ENCODE data around the gene CHTF18.

Gene CHTF18

DNA sequence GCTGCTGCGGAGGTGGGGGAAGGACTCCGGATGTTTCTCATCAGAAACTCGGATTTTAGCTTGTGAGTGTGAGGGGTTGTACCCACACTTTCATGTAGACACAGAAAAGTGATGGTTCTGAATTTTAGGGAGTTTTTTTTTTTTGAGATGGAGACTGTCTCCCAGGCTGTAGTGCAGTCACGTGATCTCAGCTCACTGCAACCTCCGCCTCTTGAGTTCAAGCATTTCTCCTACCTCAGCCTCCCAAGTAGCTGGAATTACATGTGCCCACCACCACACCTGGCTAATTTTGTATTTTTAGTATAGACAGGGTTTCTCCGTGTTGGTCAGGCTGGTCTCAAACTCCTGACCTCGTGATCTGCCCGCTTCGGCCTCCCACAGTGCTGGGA is 34.5 kb downstream of the CHTF18 start:
- Histone ChIP-seq H4K8ac (ENCODE audit: low read length) (no peak overlapping the region), H2AFZ (ENCODE audit: low read depth, low read length) (no peak overlapping the region), H2BK12ac (ENCODE audit: low read length in 2 of 2) (no peak overlapping the region), H3K4me2 (ENCODE audit: low read length, poor library complexity, severe bottlenecking) (no peak overlapping the region), H3K79me1 (replicated peaks; ENCODE audit: low read length, poor library complexity, severe bottlenecking) (no peaks in the 10 kb centered on the region), H3K36me3 (ENCODE audit: control insufficient read depth in 1 of 2, insufficient read depth in 2 of 2, low read depth in 1 of 2, low read length in 2 of 2) (peaks cover 0 to 4% of the 10 kb centered on the region in 2 experiments), H3K27me3 (ENCODE audit: control insufficient read depth in 1 of 2, insufficient read depth in 1 of 2, low read length in 2 of 2) (peaks cover 0 to 68% of the 10 kb centered on the region in 2 experiments), H3K9ac (ENCODE audit: low read length) (no peak overlapping the region), H3K4ac (ENCODE audit: low read depth in 1 of 2, low read length in 2 of 2) (no peak overlapping the region), H2BK120ac (ENCODE audit: low read depth, low read length) (no peak overlapping the region), H3K27ac (ENCODE audit: low read length, poor library complexity, severe bottlenecking) (no peak overlapping the region), H2BK15ac (ENCODE audit: low read depth, poor library complexity, severe bottlenecking) (no peak overlapping the region), H3K14ac (ENCODE audit: low read length in 2 of 2) (no peak overlapping the region), H3K4me3 (ENCODE audit: insufficient read depth in 1 of 2, low read depth in 1 of 2, low read length in 2 of 2) (no peak overlapping the region), H3K9me3 (ENCODE audit: control insufficient read depth, low read length) (peaks cover 5% of the 10 kb centered on the region), H2BK5ac (ENCODE audit: low read depth, low read length, poor library complexity, severe bottlenecking) (no peak overlapping the region), H4K91ac (ENCODE audit: low read length) (no peak overlapping the region), H3K18ac (ENCODE audit: low read depth in 1 of 2, low read length in 2 of 2) (no peak overlapping the region), H3K4me1 (ENCODE audit: control insufficient read depth, insufficient read depth, low read depth, low read length) (peaks cover 10% of the 10 kb centered on the region), H2AK5ac (ENCODE audit: low read length, severe bottlenecking) (no peak overlapping the region), H3K23ac (ENCODE audit: low read length in 2 of 2) (no peak overlapping the region)
- DNase-seq: no peak
- 80% methylated on average over 7 of the region's 9 CpGs for WGBS

DNA sequence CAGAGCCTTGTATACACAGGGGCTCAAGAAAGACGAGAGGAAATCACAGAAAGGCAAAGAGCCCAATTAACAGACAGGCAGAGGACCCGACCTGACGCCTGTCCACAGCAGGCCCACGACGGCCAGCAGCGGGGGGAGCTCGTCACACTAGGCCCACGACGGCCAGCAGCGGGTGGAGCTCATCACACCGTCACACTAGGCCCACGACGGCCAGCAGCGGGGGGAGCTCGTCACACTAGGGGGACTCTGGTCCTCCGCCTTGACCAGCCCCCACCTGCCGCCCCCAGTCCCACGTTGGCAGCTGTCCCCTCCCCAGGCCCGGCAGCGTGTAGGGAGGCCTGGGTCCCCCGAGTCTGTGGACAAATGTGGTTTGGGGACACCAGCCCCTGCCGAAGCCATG is 35.8 kb downstream of the CHTF18 start:
- no peak for DNase-seq
- Histone ChIP-seq H4K91ac (ENCODE audit: low read length) (no peak overlapping the region), H3K18ac (ENCODE audit: low read depth in 1 of 2, low read length in 2 of 2) (no peak overlapping the region), H3K27me3 (ENCODE audit: control insufficient read depth in 1 of 2, insufficient read depth in 1 of 2, low read length in 2 of 2) (peaks cover 0 to 66% of the 10 kb centered on the region in 2 experiments), H3K27ac (ENCODE audit: low read length, poor library complexity, severe bottlenecking) (no peak overlapping the region), H3K4me3 (ENCODE audit: insufficient read depth in 1 of 2, low read depth in 1 of 2, low read length in 2 of 2) (no peak overlapping the region), H2BK120ac (ENCODE audit: low read depth, low read length) (no peak overlapping the region), H2AK5ac (ENCODE audit: low read length, severe bottlenecking) (no peak overlapping the region), H4K8ac (ENCODE audit: low read length) (no peak overlapping the region), H3K79me1 (replicated peaks; ENCODE audit: low read length, poor library complexity, severe bottlenecking) (no peaks in the 10 kb centered on the region), H3K36me3 (ENCODE audit: control insufficient read depth in 1 of 2, insufficient read depth in 2 of 2, low read depth in 1 of 2, low read length in 2 of 2) (peaks cover 0 to 4% of the 10 kb centered on the region in 2 experiments), H3K14ac (ENCODE audit: low read length in 2 of 2) (no peak overlapping the region), H3K9ac (ENCODE audit: low read length) (no peak overlapping the region), H3K4ac (ENCODE audit: low read depth in 1 of 2, low read length in 2 of 2) (no peak overlapping the region), H2BK5ac (ENCODE audit: low read depth, low read length, poor library complexity, severe bottlenecking) (no peak overlapping the region), H2BK15ac (ENCODE audit: low read depth, poor library complexity, severe bottlenecking) (no peak overlapping the region), H3K4me2 (ENCODE audit: low read length, poor library complexity, severe bottlenecking) (no peak overlapping the region), H3K9me3 (ENCODE audit: control insufficient read depth, low read length) (no peaks in the 10 kb centered on the region), H3K4me1 (ENCODE audit: control insufficient read depth, insufficient read depth, low read depth, low read length) (peaks cover 10% of the 10 kb centered on the region), H3K23ac (ENCODE audit: low read length in 2 of 2) (no peak overlapping the region), H2AFZ (ENCODE audit: low read depth, low read length) (no peak overlapping the region), H2BK12ac (ENCODE audit: low read length in 2 of 2) (no peak overlapping the region)
- 86% methylated on average over 22 of the region's 22 CpGs for WGBS

DNA sequence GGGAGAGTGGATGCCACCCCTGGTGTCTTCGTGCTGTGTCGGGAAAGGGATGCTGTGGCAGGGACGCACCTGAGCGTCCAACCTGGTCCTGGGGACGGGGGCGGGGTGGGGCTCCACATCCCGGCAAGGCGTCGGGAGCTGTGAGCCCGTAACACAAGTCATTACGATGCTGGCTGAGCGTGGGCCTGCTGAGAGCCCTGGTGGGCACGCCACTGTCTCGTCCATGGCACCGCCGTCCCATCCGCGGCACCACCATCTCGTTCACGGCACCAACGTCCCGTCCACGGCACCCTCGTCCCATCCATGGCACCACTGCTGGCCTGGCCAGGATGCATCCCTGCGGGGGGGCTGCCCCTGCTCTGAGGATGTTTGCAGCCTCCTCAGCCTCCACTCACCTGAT is 36.2 kb downstream of the CHTF18 start:
- Histone ChIP-seq H3K14ac (ENCODE audit: low read length in 2 of 2) (no peak overlapping the region), H3K27me3 (ENCODE audit: control insufficient read depth in 1 of 2, insufficient read depth in 1 of 2, low read length in 2 of 2) (peaks cover 0 to 62% of the 10 kb centered on the region in 2 experiments), H2BK120ac (ENCODE audit: low read depth, low read length) (no peak overlapping the region), H4K8ac (ENCODE audit: low read length) (no peak overlapping the region), H3K79me1 (replicated peaks; ENCODE audit: low read length, poor library complexity, severe bottlenecking) (no peaks in the 10 kb centered on the region), H2AK5ac (ENCODE audit: low read length, severe bottlenecking) (no peak overlapping the region), H3K4me2 (ENCODE audit: low read length, poor library complexity, severe bottlenecking) (no peak overlapping the region), H3K4me1 (ENCODE audit: control insufficient read depth, insufficient read depth, low read depth, low read length) (peaks cover 10% of the 10 kb centered on the region), H3K27ac (ENCODE audit: low read length, poor library complexity, severe bottlenecking) (no peak overlapping the region), H3K23ac (ENCODE audit: low read length in 2 of 2) (no peak overlapping the region), H3K9ac (ENCODE audit: low read length) (no peak overlapping the region), H2BK15ac (ENCODE audit: low read depth, poor library complexity, severe bottlenecking) (no peak overlapping the region), H2BK12ac (ENCODE audit: low read length in 2 of 2) (no peak overlapping the region), H2BK5ac (ENCODE audit: low read depth, low read length, poor library complexity, severe bottlenecking) (no peak overlapping the region), H3K4ac (ENCODE audit: low read depth in 1 of 2, low read length in 2 of 2) (no peak overlapping the region), H3K9me3 (ENCODE audit: control insufficient read depth, low read length) (no peaks in the 10 kb centered on the region), H3K18ac (ENCODE audit: low read depth in 1 of 2, low read length in 2 of 2) (no peak overlapping the region), H3K36me3 (ENCODE audit: control insufficient read depth in 1 of 2, insufficient read depth in 2 of 2, low read depth in 1 of 2, low read length in 2 of 2) (peaks cover 0 to 4% of the 10 kb centered on the region in 2 experiments), H3K4me3 (ENCODE audit: insufficient read depth in 1 of 2, low read depth in 1 of 2, low read length in 2 of 2) (no peak overlapping the region), H2AFZ (ENCODE audit: low read depth, low read length) (no peak overlapping the region), H4K91ac (ENCODE audit: low read length) (peak overlapping the region; percentile 27)
- no peak for DNase-seq
- 87% methylated on average over 25 of the region's 25 CpGs for WGBS

DNA sequence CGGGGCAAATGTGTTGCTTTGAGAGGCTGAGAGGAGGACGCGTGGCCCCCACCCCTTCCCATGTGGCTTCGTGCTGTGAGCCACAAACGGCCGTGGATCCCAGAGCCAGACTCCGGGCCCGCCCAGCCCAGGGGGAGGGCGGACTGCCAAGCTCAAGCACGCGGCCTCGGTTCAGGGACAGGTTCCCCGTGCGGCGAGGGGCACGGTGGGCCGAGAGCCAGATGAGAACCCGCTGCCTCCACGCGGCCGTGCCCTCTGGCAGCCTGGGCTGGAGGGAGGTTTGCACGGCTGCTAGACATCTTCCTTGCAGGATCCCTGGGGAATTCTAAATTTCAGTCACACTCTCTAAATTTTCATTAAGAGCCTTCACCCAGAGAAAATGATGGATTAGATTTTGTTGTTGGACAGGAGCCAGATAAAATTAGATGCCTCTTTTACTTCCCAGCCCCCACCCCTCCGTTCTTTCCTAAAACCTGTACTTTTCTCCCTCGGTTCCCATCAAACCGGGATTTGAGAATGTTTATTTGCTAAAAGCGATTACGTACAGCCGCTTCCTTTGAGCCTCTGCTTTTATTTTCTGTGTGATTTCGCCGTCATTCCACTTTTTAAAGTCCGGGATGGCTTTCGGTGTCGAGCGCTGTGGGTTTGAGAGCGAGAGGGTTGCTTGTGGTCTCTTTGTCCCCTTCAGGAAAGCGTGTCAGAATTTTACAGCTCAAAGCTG is 37.1 kb downstream of the CHTF18 start:
- Histone ChIP-seq H3K27me3 (ENCODE audit: control insufficient read depth in 1 of 2, insufficient read depth in 1 of 2, low read length in 2 of 2) (peaks cover 0 to 62% of the 10 kb centered on the region in 2 experiments), H3K27ac (ENCODE audit: low read length, poor library complexity, severe bottlenecking) (no peak overlapping the region), H2BK12ac (ENCODE audit: low read length in 2 of 2) (no peak overlapping the region), H2BK5ac (ENCODE audit: low read depth, low read length, poor library complexity, severe bottlenecking) (no peak overlapping the region), H2AFZ (ENCODE audit: low read depth, low read length) (no peak overlapping the region), H2BK120ac (ENCODE audit: low read depth, low read length) (no peak overlapping the region), H3K36me3 (ENCODE audit: control insufficient read depth in 1 of 2, insufficient read depth in 2 of 2, low read depth in 1 of 2, low read length in 2 of 2) (peaks cover 0 to 4% of the 10 kb centered on the region in 2 experiments), H2AK5ac (ENCODE audit: low read length, severe bottlenecking) (no peak overlapping the region), H3K79me1 (replicated peaks; ENCODE audit: low read length, poor library complexity, severe bottlenecking) (no peaks in the 10 kb centered on the region), H3K18ac (ENCODE audit: low read depth in 1 of 2, low read length in 2 of 2) (no peak overlapping the region), H3K4me2 (ENCODE audit: low read length, poor library complexity, severe bottlenecking) (no peak overlapping the region), H3K4me3 (ENCODE audit: insufficient read depth in 1 of 2, low read depth in 1 of 2, low read length in 2 of 2) (peak overlapping the region in 1 of 2 experiments; percentile 53), H3K23ac (ENCODE audit: low read length in 2 of 2) (no peak overlapping the region), H4K91ac (ENCODE audit: low read length) (no peak overlapping the region), H2BK15ac (ENCODE audit: low read depth, poor library complexity, severe bottlenecking) (no peak overlapping the region), H3K14ac (ENCODE audit: low read length in 2 of 2) (no peak overlapping the region), H4K8ac (ENCODE audit: low read length) (no peak overlapping the region), H3K9ac (ENCODE audit: low read length) (peak overlapping the region; percentile 36), H3K9me3 (ENCODE audit: control insufficient read depth, low read length) (no peaks in the 10 kb centered on the region), H3K4me1 (ENCODE audit: control insufficient read depth, insufficient read depth, low read depth, low read length) (peaks cover 10% of the 10 kb centered on the region), H3K4ac (ENCODE audit: low read depth in 1 of 2, low read length in 2 of 2) (no peak overlapping the region)
- WGBS: 90% methylated on average over 35 of the region's 36 CpGs
- DNase-seq: no peak
